Brain microvascular endothelial cell (primary cell): Measurements from ENCODE around the gene HMOX2.
A peak's percentile ranks its signal among the peaks of the same experiment; 100 is the strongest.

Experiments used
- DNase-seq: peaks from one replicate; pipeline ENCODE4 v3.0.0-alpha.2; 2020
- H3K27ac ChIP-seq: fragments of 250-450 bp; sonication (Bioruptor Pico); 2 replicates; pipeline ENCODE4 v1.5.1; 2020; ENCODE audit warnings: mild to moderate bottlenecking, moderate library complexity
- H3K27me3 ChIP-seq: fragments of 250-450 bp; sonication (Bioruptor Pico); replicated peaks from 2 replicates; pipeline ENCODE4 v1.5.1; 2020; ENCODE audit warnings: mild to moderate bottlenecking
- H3K36me3 ChIP-seq: fragments of 250-450 bp; sonication (Bioruptor Pico); replicated peaks from 2 replicates; pipeline ENCODE4 v1.5.1; 2020; ENCODE audit warnings: mild to moderate bottlenecking
- H3K4me3 ChIP-seq: 2 replicates; pipeline ENCODE4 v1.5.1; 2011; ENCODE audit warnings: low read depth, mild to moderate bottlenecking, control low read depth, low read length, moderate library complexity
- CTCF ChIP-seq: IDR thresholded peaks from 2 replicates; pipeline ENCODE4 v1.5.1; 2011; ENCODE audit warnings: low read depth, mild to moderate bottlenecking, moderate library complexity, low read length, control low read depth, inconsistent platforms; ENCODE audit errors: missing control alignments
- in situ Hi-C: cut with HindIII; loops from 2 replicates; pipeline ENCODE4 v1.10.0; 2017; ENCODE audit warnings: low sequenced_read_pairs, low pct_ligation_motif_present

The HMOX2 gene

GRCh38 chr16:4508806-4509205 lies 32.6 kb downstream of the HMOX2 start:
- in situ Hi-C loops = no loop called here
- Histone ChIP-seq H3K27me3 (no peaks in the 10 kb centered on the region), H3K36me3 (peaks cover 72% of the 10 kb centered on the region), H3K27ac (no peak overlapping the region), H3K4me3 (no peak overlapping the region)
- TF ChIP-seq CTCF = no peak
- DNase-seq = no peak

GRCh38 chr16:4509420-4509819 lies 33.2 kb downstream of the HMOX2 start:
- DNase-seq = no peak
- Histone ChIP-seq H3K4me3 (no peak overlapping the region), H3K27ac (no peak overlapping the region), H3K27me3 (no peaks in the 10 kb centered on the region), H3K36me3 (peaks cover 77% of the 10 kb centered on the region)
- TF ChIP-seq CTCF = no peak
- in situ Hi-C loops = no loop called here

- H3K36me3 ChIP-seq = peaks cover 77% of the 10 kb centered on the region
- no peak overlapping the region for H3K27ac ChIP-seq
- in situ Hi-C loops = no loop called here
- no peak for TF ChIP-seq CTCF
- H3K27me3 ChIP-seq = no peaks in the 10 kb centered on the region
- no peak overlapping the region for H3K4me3 ChIP-seq
- no peak for DNase-seq
These were observed 33.9 kb downstream of the HMOX2 start for GRCh38 chr16:4510131-4510530.

- in situ Hi-C loops = no loop called here
- Histone ChIP-seq H3K36me3 (peaks cover 73% of the 10 kb centered on the region), H3K27me3 (no peaks in the 10 kb centered on the region), H3K27ac (no peak overlapping the region), H3K4me3 (no peak overlapping the region)
- TF ChIP-seq CTCF = no peak
- DNase-seq = no peak
These were observed 34.7 kb downstream of the HMOX2 start for GRCh38 chr16:4510747-4511426.

GRCh38 chr16:4511441-4512082 lies 35.4 kb downstream of the HMOX2 start:
- peak; percentile 77 for TF ChIP-seq CTCF
- in situ Hi-C loops = no loop called here
- no peak overlapping the region for H3K27ac ChIP-seq

More at GRCh38 chr16:4511441-4512082, 35.4 kb downstream of the HMOX2 start:
- no peaks in the 10 kb centered on the region for H3K27me3 ChIP-seq
- H3K4me3 ChIP-seq = no peak overlapping the region
- DNase-seq = peak; percentile 36
- peaks cover 68% of the 10 kb centered on the region for H3K36me3 ChIP-seq
